ENCODE data around the gene GAPDHS.

GAPDHS gene

GRCh38 chr19:35533201-35533821, at the start of gene GAPDHS:
Gene GAPDHS (plus strand): TSS chr19:35533456. CDS start chr19:35533528, 72 bp downstream.
- no peak for DNase-seq (ENCODE audit: low spot score)

GRCh38 chr19:35484252-35485036, 48.8 kb upstream of the GAPDHS start:
- no peak for DNase-seq (ENCODE audit: low spot score)

GRCh38 chr19:35486268-35486708, 47.0 kb upstream of the GAPDHS start:
- no peak for DNase-seq (ENCODE audit: low spot score)

- DNase-seq (ENCODE audit: low spot score), result no peak
Observed at GRCh38 chr19:35487656-35488182, 45.5 kb upstream of the GAPDHS start.

GRCh38 chr19:35488677-35489076, 44.6 kb upstream of the GAPDHS start:
- no peak for DNase-seq (ENCODE audit: low spot score)

- DNase-seq (ENCODE audit: low spot score), result no peak
Observed at GRCh38 chr19:35490364-35490763, 42.9 kb upstream of the GAPDHS start, which contains the start of gene KRTDAP. Gene KRTDAP (minus strand): TSS chr19:35490464. CDS start chr19:35490442, 22 bp downstream.

GRCh38 chr19:35491836-35492360, 41.4 kb upstream of the GAPDHS start:
- DNase-seq (ENCODE audit: low spot score), result no peak

GRCh38 chr19:35493971-35494370, 39.3 kb upstream of the GAPDHS start:
- no peak for DNase-seq (ENCODE audit: low spot score)

- DNase-seq (ENCODE audit: low spot score), result peak; percentile 59
Observed at GRCh38 chr19:35495107-35496064, 37.9 kb upstream of the GAPDHS start.

- no peak for DNase-seq (ENCODE audit: low spot score)
Observed at GRCh38 chr19:35497406-35497805, 35.9 kb upstream of the GAPDHS start.

- no peak for DNase-seq (ENCODE audit: low spot score)
Observed at GRCh38 chr19:35498220-35498619, 35.0 kb upstream of the GAPDHS start.

GRCh38 chr19:35498984-35499527, 34.2 kb upstream of the GAPDHS start:
- no peak for DNase-seq (ENCODE audit: low spot score)

GRCh38 chr19:35500611-35501010, 32.6 kb upstream of the GAPDHS start:
- no peak for DNase-seq (ENCODE audit: low spot score)

- DNase-seq (ENCODE audit: low spot score), result no peak
Observed at GRCh38 chr19:35501684-35502083, 31.6 kb upstream of the GAPDHS start.

- DNase-seq (ENCODE audit: low spot score), result no peak
Observed at GRCh38 chr19:35502751-35503150, 30.5 kb upstream of the GAPDHS start.

- DNase-seq (ENCODE audit: low spot score), result no peak
Observed at GRCh38 chr19:35506011-35506410, 27.2 kb upstream of the GAPDHS start.

GRCh38 chr19:35507561-35507960, 25.7 kb upstream of the GAPDHS start:
- no peak for DNase-seq (ENCODE audit: low spot score)

GRCh38 chr19:35508129-35508528, 25.1 kb upstream of the GAPDHS start:
- no peak for DNase-seq (ENCODE audit: low spot score)

- DNase-seq (ENCODE audit: low spot score), result no peak
Observed at GRCh38 chr19:35509018-35509652, 24.1 kb upstream of the GAPDHS start.

- DNase-seq (ENCODE audit: low spot score), result peak; percentile 57
Observed at GRCh38 chr19:35509861-35510625, 23.2 kb upstream of the GAPDHS start.

Data from activated CD4-positive, alpha-beta T cell treated with anti-CD3 and anti-CD28 coated beads, Interleukin-2, Interleukin-4, amounts not matched to agents 100 ng/mL and 50 ng/mL, durations not matched to agents 16 hours and 8 hours (primary cell).